NCI-H1930 (cell line): ENCODE data around the gene GFPT2.
"Not testable (repeated sequence)": the region's sequence is repeated elsewhere in the genome, so short reads cannot be mapped to it uniquely, and the experiment has no call there.

Experiments
- DNase-seq, 2 experiments: peaks; one replicate each; lab custom pipeline; 2025; lab: John Stamatoyannopoulos, UW

Gene GFPT2

GRCh38 chr5:180304016-180304292 lies 49.2 kb downstream of the GFPT2 start:
- no peak for DNase-seq

- no peak for DNase-seq
These were observed 49.7 kb downstream of the GFPT2 start for GRCh38 chr5:180303226-180304015.

GRCh38 chr5:180302256-180302655 lies 50.9 kb downstream of the GFPT2 start:
- DNase-seq, result no peak

GRCh38 chr5:180301253-180301652 lies 51.9 kb downstream of the GFPT2 start:
- DNase-seq, result no peak

- DNase-seq, result no peak
These were observed 53.6 kb downstream of the GFPT2 start for GRCh38 chr5:180299526-180299925.

GRCh38 chr5:180299014-180299413 lies 54.1 kb downstream of the GFPT2 start:
- DNase-seq, result not testable (repeated sequence)

- DNase-seq, result no peak
These were observed 55.4 kb downstream of the GFPT2 start for GRCh38 chr5:180297587-180298282.

GRCh38 chr5:180296771-180297170 lies 56.4 kb downstream of the GFPT2 start:
- no peak for DNase-seq

GRCh38 chr5:180294913-180295555 lies 58.1 kb downstream of the GFPT2 start:
- no peak for DNase-seq

- no peak for DNase-seq
These were observed 58.7 kb downstream of the GFPT2 start for GRCh38 chr5:180294411-180294810.

- peak; percentile 55 to 80 for DNase-seq
These were observed 60.9 kb downstream of the GFPT2 start, which contains the start of gene MAPK9 for GRCh38 chr5:180291943-180292831. Gene MAPK9 (minus strand): TSS chr5:180292083. CDS start chr5:180280561, 11,522 bp downstream.

GRCh38 chr5:180291234-180291940 lies 61.7 kb downstream of the GFPT2 start:
- no peak for DNase-seq

GRCh38 chr5:180290568-180291233 lies 62.4 kb downstream of the GFPT2 start:
- DNase-seq, result no peak

- DNase-seq, result no peak
These were observed 63.2 kb downstream of the GFPT2 start for GRCh38 chr5:180289966-180290365.

- no peak for DNase-seq
These were observed 63.7 kb downstream of the GFPT2 start for GRCh38 chr5:180289433-180289832.

GRCh38 chr5:180287868-180288267 lies 65.3 kb downstream of the GFPT2 start:
- no peak for DNase-seq

- DNase-seq, result no peak
These were observed 65.7 kb downstream of the GFPT2 start for GRCh38 chr5:180287404-180287803.

- no peak for DNase-seq
These were observed 69.0 kb downstream of the GFPT2 start for GRCh38 chr5:180284149-180284548.

- DNase-seq, result no peak
These were observed 70.0 kb downstream of the GFPT2 start for GRCh38 chr5:180283026-180283615.

GRCh38 chr5:180282281-180282680 lies 70.9 kb downstream of the GFPT2 start:
- DNase-seq, result no peak
